Islet precursor cell (in vitro differentiated cells): ENCODE measurements around the gene GPATCH8.

Experiments used
- DNase-seq: peaks from one replicate; pipeline ENCODE4 v3.0.0-alpha.2; 2018

The GPATCH8 gene

DNA sequence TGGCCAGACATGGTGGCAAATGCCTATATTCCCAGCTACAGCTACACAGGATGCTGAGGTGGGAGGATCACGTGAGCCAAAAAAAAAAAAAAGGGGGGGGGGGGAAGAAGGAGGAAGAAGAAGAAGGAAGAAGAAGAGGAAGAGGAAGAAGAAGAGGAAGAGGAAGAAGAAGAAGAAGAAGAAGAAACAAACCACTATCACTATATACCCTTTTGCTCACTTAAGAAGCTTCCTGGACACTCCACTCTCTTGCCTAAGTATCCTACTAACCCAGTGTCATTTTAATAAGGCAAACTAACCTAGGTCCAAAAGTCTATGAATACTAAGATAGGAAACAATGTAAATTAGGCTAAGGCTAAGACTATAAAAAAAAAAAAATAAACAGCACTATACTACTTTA is 54.8 kb downstream of the GPATCH8 start:
- no peak for DNase-seq

DNA sequence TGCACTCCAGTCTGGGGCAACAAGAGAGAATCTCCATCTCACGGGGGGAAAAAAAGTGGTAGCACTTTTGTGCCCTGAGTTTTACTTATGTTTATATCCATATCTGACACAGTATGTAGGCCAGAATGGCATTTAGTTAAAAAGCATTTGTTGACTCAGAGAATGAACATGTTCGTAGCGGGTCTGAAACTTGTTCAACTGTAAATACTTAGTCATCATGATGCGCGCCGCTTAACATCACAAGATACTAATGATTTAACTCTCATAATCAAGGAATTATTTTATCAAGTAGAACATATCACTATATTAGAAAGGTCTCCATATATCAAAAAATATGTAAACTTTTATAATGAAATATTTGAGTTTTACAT is 58.5 kb downstream of the GPATCH8 start:
- DNase-seq, result no peak

GRCh38 chr17:44442806-44443205 is 60.4 kb downstream of the GPATCH8 start:
- DNase-seq, result no peak

DNA sequence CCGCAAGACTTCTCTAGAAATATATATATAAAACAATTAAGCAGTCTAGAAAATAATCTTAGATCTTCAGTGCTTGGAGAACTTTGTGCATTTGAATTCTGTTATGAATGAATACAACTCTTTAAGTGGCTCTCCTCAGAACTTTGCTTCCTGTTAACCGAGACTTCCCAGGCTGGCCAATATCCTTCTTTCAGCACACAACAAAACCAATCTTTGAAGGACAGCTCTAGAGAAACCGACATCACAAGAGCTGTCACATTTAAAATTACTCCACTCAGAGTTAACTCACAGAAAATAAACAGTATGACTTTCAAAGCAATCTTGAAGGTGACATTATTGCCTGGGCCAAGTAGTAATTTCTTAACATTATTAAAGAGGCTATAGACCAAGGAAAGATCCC is 64.0 kb downstream of the GPATCH8 start:
- DNase-seq, result no peak

- peak; percentile 62 for DNase-seq
These were observed 64.6 kb downstream of the GPATCH8 start for GRCh38 chr17:44438636-44439035.

- no peak for DNase-seq
These were observed 66.9 kb downstream of the GPATCH8 start for GRCh38 chr17:44436336-44436735.

DNA sequence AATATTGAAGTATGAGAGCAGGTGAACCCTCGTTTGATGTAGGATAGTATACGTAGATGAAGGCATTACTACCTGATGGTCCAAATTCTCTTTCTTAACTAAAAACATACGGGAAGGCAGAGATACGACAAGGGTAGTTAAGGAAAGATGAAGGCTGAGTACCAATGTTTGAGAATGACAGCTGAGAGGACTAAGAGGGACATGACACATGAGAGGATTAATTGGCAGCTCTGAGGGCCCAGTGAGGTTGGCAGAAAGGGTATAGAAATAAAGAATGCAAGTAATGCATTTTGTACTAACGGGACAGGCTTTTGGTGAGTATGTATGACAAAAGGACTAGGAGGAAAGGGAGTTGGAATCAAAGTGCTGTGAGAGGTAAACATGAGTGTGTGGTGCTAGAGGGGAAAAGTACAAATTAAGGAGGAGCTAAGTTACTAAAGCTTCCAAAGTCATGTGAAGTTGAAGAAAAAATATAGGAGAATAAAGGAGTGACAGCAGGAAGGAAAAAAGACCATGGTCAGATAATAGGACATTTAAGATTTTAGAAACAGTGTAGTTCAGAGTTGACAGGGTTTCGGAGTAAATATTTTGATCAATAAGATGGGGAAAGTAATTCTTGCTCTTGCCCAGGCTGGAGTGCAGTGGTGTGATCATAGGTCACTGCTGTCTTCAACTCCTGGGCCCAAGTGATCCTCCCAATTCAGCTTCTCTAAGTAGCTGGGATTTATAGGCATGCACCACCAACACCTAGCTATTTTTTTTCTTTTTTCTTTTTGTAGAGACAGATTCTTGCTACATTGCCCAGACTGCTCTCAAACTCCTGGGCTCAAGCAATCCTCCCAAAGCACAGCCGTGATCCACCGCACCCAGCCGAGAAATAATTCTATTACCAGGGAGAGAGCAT is 70.7 kb downstream of the GPATCH8 start:
- DNase-seq, result no peak

GRCh38 chr17:44424828-44425461 is 78.3 kb downstream of the GPATCH8 start:
- DNase-seq, result no peak

DNA sequence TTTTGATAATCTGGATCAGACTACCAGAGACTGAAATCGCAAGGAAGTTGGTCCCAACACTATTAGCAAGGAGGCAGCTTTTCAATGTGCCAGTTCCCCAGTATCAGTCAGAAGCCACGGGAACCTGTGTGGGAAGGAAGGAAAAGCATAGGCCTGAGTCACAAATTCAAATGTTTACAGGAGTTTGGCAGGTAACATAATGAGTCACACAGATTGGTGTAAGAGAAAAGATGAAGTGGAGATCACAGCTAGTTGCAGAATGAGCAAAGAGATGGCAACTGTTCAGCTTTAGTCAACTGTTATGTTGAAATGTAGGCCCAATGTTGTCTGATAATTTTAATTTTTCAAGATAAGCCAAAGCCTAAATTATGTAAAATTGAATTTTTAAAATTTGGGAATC is 85.7 kb downstream of the GPATCH8 start:
- DNase-seq, result no peak

DNA sequence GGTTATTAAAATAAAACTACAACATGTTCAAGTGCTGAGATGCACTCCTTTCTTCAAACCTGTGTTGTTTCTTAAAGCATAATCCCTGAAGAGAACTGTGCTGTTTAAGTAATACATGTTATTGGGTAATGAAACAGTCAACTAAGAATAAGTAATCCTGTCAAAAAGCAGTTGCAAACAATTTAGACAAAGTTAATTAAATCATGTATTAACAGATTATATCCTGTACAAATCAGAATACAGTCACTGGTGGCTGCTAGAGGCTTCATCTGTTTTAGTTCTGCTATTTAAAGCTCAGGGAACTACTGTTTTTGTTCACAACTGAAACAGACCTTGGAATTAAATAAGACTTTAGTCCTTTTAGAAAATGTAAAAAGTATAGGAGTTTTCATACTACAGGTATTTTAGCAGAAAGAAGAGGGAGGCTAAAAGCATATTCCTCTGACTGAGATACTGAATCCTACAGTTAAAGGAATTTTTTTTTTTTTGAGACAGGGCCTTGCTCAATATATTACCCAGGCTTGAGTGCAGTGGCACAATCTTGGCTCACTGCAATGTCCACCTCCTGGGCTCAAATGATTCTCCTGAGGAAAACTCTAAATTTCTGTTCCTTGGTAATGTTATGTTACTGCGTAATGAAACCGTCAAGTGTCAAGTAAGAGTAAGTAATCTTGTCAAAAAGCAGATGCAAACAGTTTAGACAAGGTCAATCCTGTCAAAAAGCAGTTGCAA is 86.5 kb downstream of the GPATCH8 start:
- no peak for DNase-seq

DNA sequence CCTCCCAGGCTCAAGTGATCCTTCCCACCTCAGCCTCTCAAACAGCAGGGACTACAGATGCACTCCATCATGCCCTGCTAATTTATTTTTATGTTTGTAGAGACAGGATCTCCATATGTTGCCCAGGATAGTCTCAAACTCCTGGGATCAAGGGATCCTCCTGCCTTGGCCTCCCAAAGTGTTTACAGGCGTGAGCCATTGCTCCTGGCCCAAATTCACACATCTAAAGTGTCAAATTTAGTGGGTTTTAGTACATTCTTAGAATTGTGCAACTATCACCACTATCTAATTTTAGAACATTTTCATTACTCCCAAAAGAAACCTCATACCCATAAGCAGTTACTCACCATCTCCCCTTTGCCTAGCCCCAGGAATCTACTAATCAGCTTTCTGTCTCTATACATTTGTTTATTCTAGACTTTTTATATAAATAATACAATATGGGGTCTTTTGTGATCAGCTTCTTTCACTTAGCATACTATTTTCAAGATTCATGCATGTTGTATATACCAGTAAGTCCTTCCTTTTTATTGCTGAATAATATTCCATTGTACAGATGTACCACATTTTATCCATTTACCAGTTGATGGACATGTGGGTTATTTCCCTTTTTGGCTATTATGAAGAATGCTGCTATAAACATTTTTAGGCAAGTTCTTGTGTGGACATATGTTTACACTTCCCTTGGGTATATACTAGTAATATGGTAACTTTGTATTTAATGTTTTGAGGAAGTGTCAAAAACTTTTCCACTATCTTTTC is 88.6 kb downstream of the GPATCH8 start:
- no peak for DNase-seq

DNA sequence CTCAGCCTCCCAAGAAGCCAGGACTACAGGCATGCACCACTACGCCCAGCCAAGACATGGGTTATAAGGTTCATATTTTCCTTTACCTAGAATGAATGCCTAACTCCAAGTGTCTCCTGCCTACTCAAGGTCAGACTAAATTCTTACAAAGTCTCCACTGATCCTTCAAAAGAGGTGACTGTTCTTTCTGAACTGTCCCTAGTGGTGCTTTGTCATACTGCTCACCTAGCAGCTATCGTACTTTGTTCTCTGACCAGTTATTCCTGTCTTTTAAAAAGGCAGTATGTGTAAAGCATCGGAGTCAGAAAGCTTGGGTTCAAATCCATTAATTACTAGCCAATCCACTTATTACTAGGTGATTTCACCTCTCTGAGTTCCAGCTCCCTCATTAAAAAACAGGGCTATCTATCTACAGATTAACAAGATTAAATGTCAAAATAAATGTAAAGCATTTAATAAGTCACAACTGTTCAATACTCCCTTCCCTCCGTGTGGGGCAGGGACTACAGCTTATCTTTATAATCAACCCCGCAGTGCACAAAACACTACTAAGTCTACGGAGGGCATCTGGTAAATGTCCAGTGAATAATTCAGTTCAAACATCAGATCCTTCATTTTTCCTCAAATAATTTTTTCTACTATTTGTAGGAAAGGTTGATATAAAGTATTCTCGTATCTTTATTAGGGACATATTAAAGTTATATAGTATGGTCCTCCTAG is 93.7 kb downstream of the GPATCH8 start:
- DNase-seq, result no peak

DNA sequence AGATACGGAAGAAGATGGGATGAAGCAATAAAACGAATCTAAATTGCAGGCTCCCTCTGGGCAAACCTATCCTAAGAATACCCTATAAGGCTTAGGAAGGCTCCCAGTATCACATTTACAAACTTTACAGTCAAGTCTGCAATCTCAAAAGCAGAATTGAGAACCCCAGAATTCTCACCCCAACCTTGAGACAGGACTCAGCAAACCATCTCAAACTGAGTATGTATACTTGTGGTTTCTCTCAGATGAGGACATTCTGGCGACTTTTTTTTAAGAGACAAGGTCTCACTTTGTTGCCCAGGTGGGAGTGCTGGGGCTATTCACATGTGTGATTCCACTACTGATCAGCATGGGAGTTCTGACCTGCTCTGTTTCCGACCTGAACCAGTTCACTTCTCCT is 94.4 kb downstream of the GPATCH8 start:
- DNase-seq, result no peak

- DNase-seq, result no peak
These were observed 100.5 kb downstream of the GPATCH8 start for GRCh38 chr17:44402564-44403172.

DNA sequence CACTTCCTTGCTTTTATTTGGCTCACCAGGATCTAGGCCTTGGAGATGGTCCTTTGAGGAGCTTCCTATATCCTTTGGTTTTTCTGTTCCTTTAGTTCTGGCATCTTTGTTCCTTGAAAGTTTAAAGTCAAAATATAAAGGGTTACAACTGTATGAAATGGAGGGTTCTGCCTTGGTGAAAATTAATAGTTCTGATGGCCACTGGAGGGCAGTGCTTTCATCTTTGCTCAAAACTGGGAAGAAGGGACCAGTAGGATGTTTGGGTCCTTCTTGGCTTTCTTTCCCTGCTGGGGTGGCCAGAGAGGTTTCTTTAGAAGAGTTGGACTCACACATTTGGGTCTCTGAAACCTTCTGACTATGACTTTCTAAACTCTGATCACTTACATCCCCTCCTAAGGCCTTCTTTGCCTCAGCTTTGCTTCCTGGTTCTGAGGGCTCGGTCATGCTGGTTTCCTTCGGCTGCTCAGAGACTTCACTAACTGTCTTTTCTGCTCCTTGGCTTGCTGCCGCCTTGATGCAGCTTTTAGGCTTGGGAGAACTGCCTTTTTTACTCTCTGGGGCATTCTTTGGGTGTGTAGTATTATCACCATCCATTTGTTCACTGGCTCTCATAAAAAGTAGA is 102.9 kb downstream of the GPATCH8 start:
- no peak for DNase-seq

DNA sequence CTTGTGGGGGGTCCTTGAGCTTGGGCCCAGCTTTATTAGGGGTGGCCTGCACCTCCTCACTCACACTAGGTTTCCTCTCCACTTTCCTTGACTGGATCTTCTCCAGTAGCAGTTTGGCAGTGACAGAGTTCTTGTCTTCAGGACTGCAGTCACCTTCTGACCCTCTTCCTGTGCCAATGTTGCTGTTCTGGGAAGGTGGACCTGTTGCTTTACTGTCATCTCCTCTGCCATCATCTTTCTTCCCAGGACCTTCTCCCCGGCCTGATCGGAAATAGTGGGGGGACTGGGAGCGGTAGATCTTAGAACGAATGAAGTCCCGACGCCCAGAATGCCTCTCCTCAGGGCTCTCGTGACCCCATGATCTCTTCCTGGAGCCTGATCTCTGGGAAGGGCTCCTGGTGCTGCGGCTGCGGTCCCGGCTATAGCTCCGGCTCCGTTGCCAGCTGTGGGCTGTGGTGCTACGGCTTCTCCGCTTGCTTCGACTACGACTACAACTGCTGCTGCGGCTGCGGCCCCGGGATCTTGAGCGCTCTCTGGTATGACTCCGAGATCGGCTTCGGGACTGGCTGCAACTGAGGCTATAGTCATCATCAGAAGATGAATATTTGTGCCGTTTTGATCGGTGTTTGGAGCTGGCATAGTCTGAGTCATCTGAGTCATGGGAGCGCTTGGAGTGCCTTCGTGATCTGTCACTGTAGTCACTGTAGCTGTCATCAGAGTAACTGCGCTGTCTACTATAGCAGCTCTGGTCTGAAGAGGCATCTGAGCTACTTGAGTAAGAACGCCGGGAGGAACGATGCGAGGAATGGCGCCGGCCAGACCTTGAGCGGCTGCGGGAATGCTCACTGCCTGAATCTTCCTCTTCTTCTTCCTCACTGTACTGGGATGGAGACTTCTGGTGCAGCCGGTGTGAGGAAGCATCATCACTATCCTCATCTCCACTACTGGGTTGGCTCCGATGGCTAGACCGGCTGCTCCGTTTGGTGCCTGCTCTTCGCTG is 104.2 kb downstream of the GPATCH8 start:
- no peak for DNase-seq

DNA sequence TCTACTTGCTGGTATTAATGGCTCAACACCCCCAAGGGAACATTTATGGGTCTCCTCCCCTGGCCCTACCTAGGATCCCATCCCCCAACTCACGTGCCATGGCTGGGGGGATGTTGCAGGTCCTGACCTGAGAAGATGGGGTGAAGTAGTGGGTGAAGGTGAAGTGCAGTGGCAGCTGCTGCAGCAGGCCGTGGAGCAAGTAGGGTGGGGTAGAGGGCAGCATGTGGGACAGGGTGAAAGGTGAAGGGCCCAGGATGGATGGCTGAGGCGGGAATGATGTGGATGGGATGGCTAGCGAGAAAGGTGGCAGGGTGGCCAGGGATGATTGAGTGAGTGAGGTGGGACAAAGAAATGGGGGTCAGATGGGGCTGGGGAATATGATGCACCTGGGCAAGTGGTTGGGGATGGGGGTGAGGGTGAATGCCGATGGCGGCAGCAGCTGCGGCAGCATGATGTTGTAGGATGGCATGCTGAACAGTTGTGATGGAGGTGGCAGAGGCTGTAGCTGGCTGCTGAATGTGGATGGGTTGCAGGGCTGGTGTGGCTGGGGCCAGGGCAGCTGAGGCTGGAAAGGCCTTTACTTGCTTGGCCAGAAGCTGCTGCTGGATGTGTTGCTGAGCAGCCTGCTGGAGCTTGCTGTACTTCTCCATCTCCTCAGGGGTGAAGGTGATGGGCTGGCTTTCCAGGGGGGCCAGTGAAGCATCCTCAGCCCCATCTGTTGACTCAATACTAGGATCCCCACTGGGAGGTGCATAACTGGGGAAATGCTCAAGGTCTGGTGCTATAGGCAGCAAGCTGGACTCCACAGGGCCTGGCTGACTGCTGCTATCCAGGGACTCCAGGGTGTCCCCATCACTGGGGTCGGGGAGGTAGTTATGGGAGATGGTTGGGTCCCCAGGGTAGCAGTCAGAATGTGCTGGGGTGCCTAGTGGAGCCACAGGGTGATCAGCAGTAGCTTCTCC is 105.4 kb downstream of the GPATCH8 start:
- DNase-seq, result no peak

DNA sequence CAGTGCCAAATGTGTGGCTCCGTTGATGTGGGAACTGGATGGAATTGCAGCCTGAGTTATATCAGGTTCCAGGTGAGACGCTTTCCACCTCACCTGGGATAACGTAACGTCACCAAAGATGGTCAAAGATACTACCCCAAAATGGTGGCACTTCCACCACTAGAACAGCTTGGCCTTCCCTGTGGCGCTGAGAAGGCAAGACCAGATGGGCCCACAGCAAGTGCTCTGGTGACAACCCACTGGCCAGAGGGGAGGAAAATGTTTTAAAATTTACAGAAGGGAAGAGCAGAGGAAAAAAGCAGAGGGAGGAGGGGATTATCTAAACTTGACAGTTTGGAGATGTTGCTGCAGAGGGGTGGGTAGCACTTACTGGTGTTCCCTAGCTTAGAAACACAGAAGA is 106.3 kb downstream of the GPATCH8 start:
- DNase-seq, result no peak

DNA sequence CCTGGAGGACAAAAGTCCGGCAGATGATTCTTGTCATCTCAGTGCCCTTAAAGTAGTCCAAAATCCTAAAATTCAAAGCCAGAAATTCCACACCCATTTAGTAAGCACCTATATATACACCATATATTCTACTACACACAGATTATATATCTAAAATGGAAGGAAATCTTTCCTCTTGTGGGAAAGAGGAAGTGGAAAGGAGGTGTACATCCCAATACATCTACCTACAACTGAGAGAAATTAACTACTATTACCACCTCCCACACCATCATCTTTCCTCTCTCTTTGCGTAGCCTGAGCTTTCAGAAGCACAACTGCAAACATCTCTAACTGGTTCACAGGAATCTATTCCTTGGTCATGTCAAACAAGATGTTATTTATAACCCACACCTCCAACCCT is 108.4 kb downstream of the GPATCH8 start:
- no peak for DNase-seq
